Mesendoderm (in vitro differentiated cells): ENCODE measurements around the gene ADGRG3.

Experiments used
- DNase-seq: peaks from one replicate; pipeline ENCODE4 v3.0.0; 2013
- H2AK5ac ChIP-seq: 2 replicates; pipeline ENCODE4 v1.6.1; 2013; ENCODE audit warnings: low read length, inconsistent platforms
- H2BK120ac ChIP-seq: 2 replicates; pipeline ENCODE4 v1.6.1; 2013; ENCODE audit warnings: low read depth, mild to moderate bottlenecking, low read length, moderate library complexity, mixed read lengths
- H2BK15ac ChIP-seq: replicated peaks from 2 replicates; pipeline ENCODE4 v1.6.1; 2013; ENCODE audit warnings: low read depth, mild to moderate bottlenecking, moderate library complexity
- H2BK5ac ChIP-seq: 2 replicates; pipeline ENCODE4 v1.6.1; 2013; ENCODE audit warnings: low read length, inconsistent platforms
- H3K18ac ChIP-seq: 2 replicates; pipeline ENCODE4 v1.6.1; 2013; ENCODE audit warnings: mild to moderate bottlenecking, low read length, mixed read lengths
- H3K23ac ChIP-seq: one replicate; pipeline ENCODE4 v1.6.1; 2013; ENCODE audit warnings: low read length
- H3K27ac ChIP-seq: 2 replicates; pipeline ENCODE4 v1.5.1; 2013; ENCODE audit warnings: low read depth, mild to moderate bottlenecking, inconsistent platforms, low read length, moderate library complexity
- H3K27me3 ChIP-seq: 2 replicates; pipeline ENCODE4 v1.6.1; 2013; ENCODE audit warnings: low read length, control low read depth, mild to moderate bottlenecking, inconsistent platforms; ENCODE audit not compliant: insufficient read depth, poor library complexity
- H3K36me3 ChIP-seq: 2 replicates; pipeline ENCODE4 v1.6.1; 2013; ENCODE audit warnings: low read length, inconsistent platforms; ENCODE audit not compliant: control insufficient read depth, insufficient read depth
- H3K4ac ChIP-seq: one replicate; pipeline ENCODE4 v1.6.1; 2013; ENCODE audit warnings: low read depth, mild to moderate bottlenecking, low read length, moderate library complexity
- H3K4me1 ChIP-seq: 2 replicates; pipeline ENCODE4 v1.6.1; 2013; ENCODE audit warnings: low read depth, low read length, inconsistent platforms; ENCODE audit not compliant: control insufficient read depth
- H3K4me2 ChIP-seq: 2 replicates; pipeline ENCODE4 v1.6.1; 2013; ENCODE audit warnings: low read length
- H3K4me3 ChIP-seq: 2 replicates; pipeline ENCODE4 v1.5.1; 2013; ENCODE audit warnings: mild to moderate bottlenecking, low read length
- H3K56ac ChIP-seq: one replicate; pipeline ENCODE4 v1.6.1; 2013; ENCODE audit warnings: low read length
- H3K79me1 ChIP-seq: 2 replicates; pipeline ENCODE4 v1.6.1; 2013; ENCODE audit warnings: low read length, inconsistent platforms
- H3K79me2 ChIP-seq: 2 replicates; pipeline ENCODE4 v1.6.1; 2013; ENCODE audit warnings: mild to moderate bottlenecking, low read length; ENCODE audit not compliant: control insufficient read depth, insufficient read depth
- H3K9ac ChIP-seq: 2 replicates; pipeline ENCODE4 v1.6.1; 2013; ENCODE audit warnings: low read length, inconsistent platforms
- H4K5ac ChIP-seq: one replicate; pipeline ENCODE4 v1.6.1; 2013; ENCODE audit warnings: low read length
- H4K8ac ChIP-seq: one replicate; pipeline ENCODE4 v1.6.1; 2013; ENCODE audit warnings: low read depth, mild to moderate bottlenecking, control low read depth, low read length, moderate library complexity
- WGBS: extraction: QIAGEN DNeasy Blood & Tissue Kit; methylation state at CpG from one replicate; pipeline ENCODE4 v1.1.7; 2013; ENCODE audit warnings: low lambda C conversion rate, missing lambda C conversion rate; ENCODE audit not compliant: insufficient coverage; ENCODE audit errors: extremely low coverage; 5-methylcytosine and 5-hydroxymethylcytosine counted together

ADGRG3 gene

DNA sequence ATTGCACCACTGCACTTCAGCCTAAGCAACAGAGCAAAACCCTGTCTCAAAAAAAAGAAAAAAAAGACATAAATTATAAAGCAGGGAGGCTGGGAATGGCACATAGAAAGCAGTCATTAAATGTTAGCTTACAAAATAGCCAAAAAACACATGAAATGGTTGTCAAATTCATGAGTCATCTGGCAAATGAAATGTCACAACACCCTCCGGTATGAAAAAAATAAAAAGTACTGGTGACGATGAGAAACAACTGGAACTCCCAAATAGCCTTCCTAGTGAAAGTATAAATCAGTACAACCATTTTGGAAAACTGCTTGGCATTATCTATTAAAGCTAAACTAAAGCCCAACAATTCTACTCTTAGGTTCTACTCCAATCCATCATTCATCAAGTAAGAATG lies 63.9 kb downstream of the ADGRG3 start:
- no peaks in the 10 kb centered on the region for H3K27me3 ChIP-seq
- no CpG with 5 or more reads among the region's 2 CpGs for WGBS
- no peaks in the 10 kb centered on the region for H3K79me2 ChIP-seq
- no peak overlapping the region for H2BK15ac ChIP-seq
- no peak overlapping the region for H3K4ac ChIP-seq
- H4K8ac ChIP-seq, result no peak overlapping the region
- no peak overlapping the region for H3K56ac ChIP-seq
- no peak overlapping the region for H2AK5ac ChIP-seq
- H3K4me2 ChIP-seq, result no peak overlapping the region
- no peak overlapping the region for H4K5ac ChIP-seq
- H3K79me1 ChIP-seq, result peaks cover 2% of the 10 kb centered on the region
- no peak overlapping the region for H2BK5ac ChIP-seq
- no peak overlapping the region for H2BK120ac ChIP-seq
- no peak overlapping the region for H3K4me3 ChIP-seq
- no peaks in the 10 kb centered on the region for H3K36me3 ChIP-seq
- H3K27ac ChIP-seq, result no peak overlapping the region
- no peak overlapping the region for H3K23ac ChIP-seq
- no peak overlapping the region for H3K9ac ChIP-seq
- no peaks in the 10 kb centered on the region for H3K4me1 ChIP-seq
- DNase-seq, result no peak
- H3K18ac ChIP-seq, result no peak overlapping the region

DNA sequence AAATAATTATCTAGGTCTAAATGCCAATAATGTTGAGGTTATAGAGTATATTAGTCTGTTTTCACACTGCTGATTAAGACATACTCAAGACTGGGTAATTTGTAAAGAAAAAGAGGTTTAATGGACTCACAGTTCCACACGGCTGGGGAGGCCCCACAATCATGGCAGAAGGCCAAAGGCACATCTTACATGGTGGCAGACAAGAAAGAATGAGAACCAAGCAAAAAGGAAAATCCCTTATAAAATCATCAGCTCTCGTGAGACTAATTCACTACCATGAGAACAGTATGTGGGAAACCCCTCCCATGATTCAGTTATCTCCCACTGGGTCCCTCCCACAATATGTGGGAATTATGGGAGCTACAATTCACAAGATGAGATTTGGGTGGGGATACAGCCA lies 64.6 kb downstream of the ADGRG3 start:
- Histone ChIP-seq H2AK5ac (no peak overlapping the region), H3K23ac (no peak overlapping the region), H3K18ac (no peak overlapping the region), H3K56ac (no peak overlapping the region), H2BK15ac (no peak overlapping the region), H3K4ac (no peak overlapping the region), H3K79me2 (no peaks in the 10 kb centered on the region), H3K27ac (no peak overlapping the region), H3K36me3 (no peaks in the 10 kb centered on the region), H3K79me1 (peaks cover 2% of the 10 kb centered on the region), H3K27me3 (no peaks in the 10 kb centered on the region), H2BK120ac (no peak overlapping the region), H3K9ac (no peak overlapping the region), H2BK5ac (no peak overlapping the region), H3K4me1 (no peaks in the 10 kb centered on the region), H3K4me2 (no peak overlapping the region), H4K5ac (no peak overlapping the region), H4K8ac (no peak overlapping the region), H3K4me3 (no peak overlapping the region)
- no CpG with 5 or more reads among the region's 2 CpGs for WGBS
- DNase-seq, result no peak

DNA sequence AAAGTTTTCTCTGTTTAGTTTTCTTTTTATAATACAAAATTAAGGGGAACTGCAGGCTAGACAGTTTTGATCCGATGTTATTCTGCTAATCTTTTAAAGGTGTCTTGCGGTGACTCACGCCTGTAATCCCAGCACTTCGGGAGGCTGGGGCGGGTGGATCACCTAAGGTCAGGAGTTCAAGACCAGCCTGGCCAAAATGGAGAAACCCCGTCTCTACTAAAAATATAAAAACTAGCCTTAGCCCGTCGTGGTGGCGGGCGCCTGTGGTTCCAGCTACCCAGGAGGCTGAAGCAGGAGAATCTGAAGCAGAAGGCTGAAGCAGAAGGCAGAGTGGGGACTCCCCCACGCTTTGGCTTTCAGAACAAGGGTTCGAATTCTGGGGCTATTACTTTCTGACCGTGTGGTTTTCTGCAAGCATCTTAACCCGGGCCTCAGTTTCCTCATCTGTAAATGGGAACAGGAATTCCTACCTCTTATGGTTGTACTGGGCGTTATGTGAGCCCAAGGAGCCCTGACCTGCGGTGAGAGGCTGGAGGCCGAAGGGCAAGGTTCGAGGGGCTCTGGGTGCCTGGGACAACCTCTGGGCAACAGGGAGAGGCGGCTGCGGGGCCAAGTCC lies 66.3 kb downstream of the ADGRG3 start:
- no peaks in the 10 kb centered on the region for H3K79me2 ChIP-seq
- no peak for DNase-seq
- peak overlapping the region; percentile 70 for H4K8ac ChIP-seq
- H4K5ac ChIP-seq, result no peak overlapping the region
- H3K79me1 ChIP-seq, result peaks cover 2% of the 10 kb centered on the region
- no CpG with 5 or more reads among the region's 20 CpGs for WGBS
- no peaks in the 10 kb centered on the region for H3K27me3 ChIP-seq
- H3K18ac ChIP-seq, result peak overlapping the region; percentile 86
- H3K27ac ChIP-seq, result no peak overlapping the region
- H2BK15ac ChIP-seq, result no peak overlapping the region
- H3K4me2 ChIP-seq, result peak overlapping the region; percentile 92
- H3K4me3 ChIP-seq, result peak overlapping the region; percentile 93
- H3K4me1 ChIP-seq, result no peaks in the 10 kb centered on the region
- H2BK5ac ChIP-seq, result peak overlapping the region; percentile 83
- no peaks in the 10 kb centered on the region for H3K36me3 ChIP-seq
- H3K56ac ChIP-seq, result peak overlapping the region; percentile 89
- peak overlapping the region; percentile 62 for H3K4ac ChIP-seq
- no peak overlapping the region for H3K23ac ChIP-seq
- H2AK5ac ChIP-seq, result peak overlapping the region; percentile 93
- no peak overlapping the region for H2BK120ac ChIP-seq
- H3K9ac ChIP-seq, result peak overlapping the region; percentile 98

DNA sequence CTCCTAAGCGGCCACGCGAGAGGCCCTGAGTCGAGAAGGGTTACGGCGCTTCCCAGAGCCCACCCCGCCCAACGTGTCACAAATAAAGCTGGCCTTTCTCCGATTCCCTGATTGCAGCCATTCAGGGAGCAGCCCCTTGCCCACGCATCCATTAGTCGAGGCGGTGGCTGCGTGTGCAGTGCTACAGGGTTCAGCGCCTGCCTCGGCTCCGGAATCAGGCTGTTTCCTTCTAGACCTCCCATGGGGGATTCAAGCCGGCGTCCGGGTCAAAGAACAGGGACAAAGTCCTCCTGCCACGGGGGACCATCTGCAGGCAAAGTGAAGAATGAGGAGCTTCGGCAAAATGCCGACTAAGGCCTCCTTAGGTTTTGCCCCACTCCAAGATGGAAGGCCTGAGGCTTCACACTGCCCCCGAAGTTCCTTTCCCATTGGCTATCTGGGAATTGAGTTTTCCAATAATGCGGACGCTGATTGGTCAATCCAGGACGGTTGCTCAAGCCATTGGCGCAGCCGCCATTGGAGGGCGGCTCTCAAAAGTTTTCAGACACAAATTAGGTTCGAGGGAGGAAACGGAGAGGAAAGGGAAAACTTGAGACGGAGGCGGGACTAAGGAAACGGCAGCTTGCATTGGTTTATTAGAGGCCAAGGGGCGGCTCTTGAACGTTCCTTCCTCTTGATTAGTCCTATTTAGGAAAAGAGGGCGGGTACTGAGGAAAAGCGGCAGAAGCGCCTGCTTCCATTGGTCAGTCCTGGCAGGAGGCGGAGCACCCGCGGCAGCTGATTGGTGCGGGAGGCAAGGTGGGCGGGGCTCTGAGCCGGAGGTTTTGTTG lies 67.0 kb downstream of the ADGRG3 start:
- Histone ChIP-seq H3K9ac (peak overlapping the region; percentile 98), H2BK120ac (no peak overlapping the region), H2BK15ac (no peak overlapping the region), H3K79me1 (peaks cover 2% of the 10 kb centered on the region), H3K27me3 (no peaks in the 10 kb centered on the region), H3K36me3 (no peaks in the 10 kb centered on the region), H3K23ac (no peak overlapping the region), H3K4ac (peak overlapping the region; percentile 62), H3K27ac (peak overlapping the region; percentile 35), H3K18ac (peak overlapping the region; percentile 86), H3K4me3 (peak overlapping the region; percentile 93), H2BK5ac (peak overlapping the region; percentile 83), H4K8ac (no peak overlapping the region), H2AK5ac (peak overlapping the region; percentile 93), H3K79me2 (no peaks in the 10 kb centered on the region), H3K56ac (peak overlapping the region; percentile 89), H3K4me1 (no peaks in the 10 kb centered on the region), H3K4me2 (peak overlapping the region; percentile 92), H4K5ac (no peak overlapping the region)
- no CpG with 5 or more reads among the region's 45 CpGs for WGBS
- peak; percentile 100 for DNase-seq

DNA sequence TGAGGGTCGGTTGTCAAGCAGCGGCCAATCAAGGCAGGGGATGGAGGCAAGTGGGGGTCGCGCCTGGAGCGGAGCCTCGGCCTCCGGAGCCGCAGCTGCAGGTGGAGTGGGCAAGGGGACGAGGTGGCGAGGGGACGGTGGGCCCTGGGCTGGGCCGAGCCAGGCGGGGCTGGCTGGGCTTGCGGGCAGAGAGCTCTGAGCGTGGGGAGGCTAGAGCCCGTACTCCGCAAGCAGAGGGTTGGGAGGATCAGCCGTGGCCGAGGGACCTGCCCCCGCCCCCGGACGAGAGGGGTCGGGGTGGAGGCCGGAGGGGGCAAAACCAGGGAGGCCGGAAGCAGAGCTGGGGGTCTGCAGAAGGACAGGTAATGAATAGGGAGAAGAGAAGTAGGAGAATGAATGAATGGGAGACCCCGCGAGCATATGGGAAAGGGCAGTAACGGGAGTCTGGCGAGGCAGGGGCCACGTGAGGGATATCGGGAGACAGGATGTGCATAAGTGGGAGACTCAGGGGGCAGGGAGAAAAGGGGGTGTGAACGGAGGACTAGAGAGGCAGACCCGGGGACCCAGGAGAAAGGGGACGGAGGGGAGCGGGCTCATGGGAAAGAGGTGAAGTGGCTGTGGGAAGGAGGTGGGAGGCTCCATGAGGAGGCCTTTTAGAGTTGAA lies 67.8 kb downstream of the ADGRG3 start, which contains the start of gene KATNB1:
KATNB1 (plus strand) TSS at position 16 of the 664 bp plus-strand sequence. CDS start 1,474 bp downstream, outside the sequence.
- H3K9ac ChIP-seq, result peak within 1 kb of the TSS; percentile 98
- H2BK15ac ChIP-seq, result no peak within 1 kb of the TSS
- no CpG with 5 or more reads among the region's 35 CpGs for WGBS
- no peaks in the 10 kb centered on the region for H3K36me3 ChIP-seq
- H3K27me3 ChIP-seq, result no peaks in the 10 kb centered on the region
- peak within 1 kb of the TSS; percentile 86 for H3K18ac ChIP-seq
- H3K23ac ChIP-seq, result no peak within 1 kb of the TSS
- H4K8ac ChIP-seq, result peak within 1 kb of the TSS; percentile 70
- H3K27ac ChIP-seq, result peak within 1 kb of the TSS; percentile 35
- H3K79me2 ChIP-seq, result no peaks in the 10 kb centered on the region
- peak within 1 kb of the TSS; percentile 83 for H2BK5ac ChIP-seq
- H3K79me1 ChIP-seq, result peaks cover 2% of the 10 kb centered on the region
- no peaks in the 10 kb centered on the region for H3K4me1 ChIP-seq
- no peak within 1 kb of the TSS for H2BK120ac ChIP-seq
- H3K56ac ChIP-seq, result peak within 1 kb of the TSS; percentile 89
- no peak within 1 kb of the TSS for H4K5ac ChIP-seq
- no peak for DNase-seq
- H3K4me3 ChIP-seq, result peak within 1 kb of the TSS; percentile 93
- H3K4me2 ChIP-seq, result peak within 1 kb of the TSS; percentile 92
- peak within 1 kb of the TSS; percentile 62 for H3K4ac ChIP-seq
- peak within 1 kb of the TSS; percentile 93 for H2AK5ac ChIP-seq
